AG04450 (cell line): ENCODE data around the gene TARBP2. TPM values are rescaled to one million over a fixed set of nuclear protein-coding genes. Genes with fewer than 3 reads are reported as not detected.

Experiments
- CTCF ChIA-PET: fragments of 300-600, 350-600 bp; formaldehyde crosslinking; extraction: SDS; loops from one replicate; lab custom pipeline; 2022; ENCODE audit warnings: antibody characterized with exemption, inconsistent platforms; lab: Charles Lee
- POLR2A ChIA-PET: fragments of 350-600 bp; formaldehyde crosslinking; extraction: SDS; loops from one replicate; lab custom pipeline; 2021; ENCODE audit warnings: antibody characterized with exemption, inconsistent platforms; lab: Yijun Ruan, JAX
- DNase-seq: peaks from one replicate; pipeline ENCODE4 v3.0.0-alpha.2; 2011; ENCODE audit warnings: low read depth, low spot score
- H3K27ac ChIP-seq: one replicate; pipeline ENCODE4 v1.5.1; 2012; ENCODE audit warnings: low read depth, low read length, control low read depth
- H3K27me3 ChIP-seq: one replicate; pipeline ENCODE4 v1.6.0; 2012; ENCODE audit warnings: low read length; ENCODE audit not compliant: control insufficient read depth, insufficient read depth
- H3K4me3 ChIP-seq: 2 replicates; pipeline ENCODE4 v1.5.1; 2011; ENCODE audit warnings: mild to moderate bottlenecking, low read depth, low read length, control low read depth
- H3K9me3 ChIP-seq: 2 replicates; pipeline ENCODE4 v1.5.1; 2012; ENCODE audit warnings: low read length; ENCODE audit not compliant: control insufficient read depth, insufficient read depth
- CTCF ChIP-seq: IDR thresholded peaks from 2 replicates; pipeline ENCODE4 v1.5.1; 2011; ENCODE audit warnings: low read depth, low read length, control low read depth, inconsistent platforms
- polyA plus RNA-seq: library from polyadenylated mRNA; depleted of rRNA; stranded (reverse); fragments of >200 nt; gene quantifications from 2 replicates; pipeline ENCODE4 v1.2.3, GENCODE V29; 2011

Gene TARBP2
- polyA plus RNA-seq, 1 experiment: 25.0 TPM

- peak overlapping the region; percentile 87 for H3K4me3 ChIP-seq
- DNase-seq: no peak
- peak overlapping the region; percentile 99 for H3K27ac ChIP-seq
- CTCF ChIA-PET: interaction anchor here (1.0 to 1.5 kb wide), 4 partner anchors 8 to 180 kb away, joined by 3 to 5 read pairs (median 3); partner anchors contain the start of gene AAAS
- POLR2A ChIA-PET: interaction anchor here (0.9 to 4.3 kb wide), 11 partner anchors 11 to 320 kb away, joined by 3 to 50 read pairs (median 4); partner anchors contain the start of genes AAAS, ATP5MC2 and SP1
- H3K9me3 ChIP-seq: no peaks in the 10 kb centered on the region; the same call in 1 of the 2 replicates
- TF ChIP-seq CTCF: no peak
- no peaks in the 10 kb centered on the region for H3K27me3 ChIP-seq
Measured at GRCh38 chr12:53501615-53502181, 615 bp downstream of the TARBP2 start.

GRCh38 chr12:53502331-53502730 is 1.2 kb downstream of the TARBP2 start:
- DNase-seq: no peak
- H3K27me3 ChIP-seq: no peaks in the 10 kb centered on the region
- TF ChIP-seq CTCF: no peak
- ChIA-PET CTCF (interaction anchor here (1.6 kb wide), 1 partner anchor 181 kb away, joined by 4 read pairs; the partner anchor contains the start of gene AAAS), POLR2A (interaction anchor here (2.7 kb wide), 1 partner anchor 123 kb away, joined by 16 read pairs; the partner anchor contains the start of gene SP1)
- H3K4me3 ChIP-seq: peak overlapping the region; percentile 87
- H3K9me3 ChIP-seq: no peaks in the 10 kb centered on the region; the same call in 1 of the 2 replicates
- no peak overlapping the region for H3K27ac ChIP-seq

GRCh38 chr12:53502983-53503728 is 2.1 kb downstream of the TARBP2 start:
- Histone ChIP-seq H3K9me3 (no peaks in the 10 kb centered on the region; the same call in 1 of the 2 replicates), H3K27me3 (no peaks in the 10 kb centered on the region), H3K4me3 (no peak overlapping the region), H3K27ac (no peak overlapping the region)
- TF ChIP-seq CTCF: no peak
- CTCF ChIA-PET: interaction anchor here (1.6 kb wide), 2 partner anchors 151 to 182 kb away, joined by 4 to 7 read pairs; partner anchors contain the start of gene AAAS
- POLR2A ChIA-PET: no interaction called here
- no peak for DNase-seq

GRCh38 chr12:53504004-53504920 is 3.2 kb downstream of the TARBP2 start:
- TF ChIP-seq CTCF: no peak
- no peaks in the 10 kb centered on the region for H3K27me3 ChIP-seq
- H3K4me3 ChIP-seq: no peak overlapping the region
- POLR2A ChIA-PET: interaction anchor here (0.6 kb wide), 2 partner anchors 172 to 205 kb away, joined by 3 read pairs; partner anchors contain the start of gene ATP5MC2
- CTCF ChIA-PET: interaction anchor here (1.6 kb wide), 2 partner anchors 152 to 183 kb away, joined by 4 to 7 read pairs; partner anchors contain the start of gene AAAS
- DNase-seq: no peak
- H3K27ac ChIP-seq: no peak overlapping the region
- H3K9me3 ChIP-seq: no peaks in the 10 kb centered on the region; the same call in 1 of the 2 replicates
